ENCODE measurements around the gene GNPTG.
A peak's percentile ranks its signal among the peaks of the same experiment; 100 is the strongest.
"Not testable (repeated sequence)": the region's sequence is repeated elsewhere in the genome, so short reads cannot be mapped to it uniquely, and the experiment has no call there.

GNPTG gene

DNA sequence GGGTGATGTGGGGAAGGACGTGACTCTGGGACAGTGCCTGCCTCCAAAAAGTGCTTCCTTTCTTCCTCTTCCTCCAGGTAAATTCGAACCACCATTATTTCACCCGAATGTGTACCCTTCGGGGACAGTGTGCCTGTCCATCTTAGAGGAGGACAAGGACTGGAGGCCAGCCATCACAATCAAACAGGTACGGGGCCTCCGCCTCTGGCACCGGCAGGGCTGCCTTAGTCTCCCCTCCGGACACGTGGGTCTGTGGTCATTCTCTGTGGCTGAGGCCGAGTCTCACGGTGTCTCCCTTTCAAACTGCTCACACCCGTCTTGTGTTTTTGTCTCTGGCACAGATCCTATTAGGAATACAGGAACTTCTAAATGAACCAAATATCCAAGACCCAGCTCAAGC is 31.6 kb upstream of the GNPTG start:
- no peak for DNase-seq

DNA sequence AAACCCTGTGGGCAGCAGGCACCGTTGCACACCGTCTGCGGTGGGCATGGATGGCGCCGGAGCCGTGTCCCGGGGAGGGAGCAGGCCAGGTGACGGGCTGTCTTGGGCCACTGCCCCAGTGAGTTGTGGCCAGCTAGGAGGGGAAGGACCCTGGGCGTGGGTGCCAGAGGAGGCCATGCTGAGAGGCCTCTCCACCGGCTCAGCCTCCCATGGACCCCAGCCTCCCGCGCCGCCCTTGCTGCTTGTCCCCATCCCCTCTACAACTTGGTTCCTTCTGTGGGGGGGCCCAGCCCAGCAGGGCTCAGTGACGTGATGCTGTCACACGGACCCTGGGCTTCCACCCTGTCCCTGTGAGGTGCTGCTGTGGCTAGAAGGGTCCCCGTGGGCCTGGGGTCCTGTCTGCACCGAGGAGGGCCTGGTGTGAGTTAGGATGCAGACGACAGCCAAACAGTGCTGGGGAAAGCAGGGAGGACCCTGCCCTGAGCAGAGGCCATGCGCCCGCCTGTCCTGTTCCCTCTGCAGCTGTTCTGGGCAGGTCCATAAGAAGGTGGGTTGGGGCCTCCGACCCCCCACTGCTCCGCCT is 31.0 kb upstream of the GNPTG start:
- no peak for DNase-seq

DNA sequence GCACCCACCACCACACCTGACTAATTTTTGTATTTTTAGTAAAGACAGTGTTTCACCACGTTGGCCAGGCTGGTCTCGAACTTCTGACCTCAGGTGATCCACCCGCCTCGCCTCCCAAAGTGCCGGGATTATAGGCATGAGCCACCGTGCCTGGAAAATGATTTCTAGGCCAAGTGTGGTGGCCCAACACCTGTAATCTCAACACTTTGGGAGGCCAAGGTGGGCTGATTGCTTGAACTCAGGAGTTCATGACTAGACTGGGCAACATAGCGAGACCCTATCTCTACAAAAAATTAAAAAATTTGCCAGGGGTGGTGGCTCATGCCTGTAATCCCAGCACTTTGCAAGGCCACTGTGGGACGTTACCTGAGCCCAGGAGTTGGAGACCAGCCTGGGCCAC is 29.3 kb upstream of the GNPTG start:
- no peak for DNase-seq

DNA sequence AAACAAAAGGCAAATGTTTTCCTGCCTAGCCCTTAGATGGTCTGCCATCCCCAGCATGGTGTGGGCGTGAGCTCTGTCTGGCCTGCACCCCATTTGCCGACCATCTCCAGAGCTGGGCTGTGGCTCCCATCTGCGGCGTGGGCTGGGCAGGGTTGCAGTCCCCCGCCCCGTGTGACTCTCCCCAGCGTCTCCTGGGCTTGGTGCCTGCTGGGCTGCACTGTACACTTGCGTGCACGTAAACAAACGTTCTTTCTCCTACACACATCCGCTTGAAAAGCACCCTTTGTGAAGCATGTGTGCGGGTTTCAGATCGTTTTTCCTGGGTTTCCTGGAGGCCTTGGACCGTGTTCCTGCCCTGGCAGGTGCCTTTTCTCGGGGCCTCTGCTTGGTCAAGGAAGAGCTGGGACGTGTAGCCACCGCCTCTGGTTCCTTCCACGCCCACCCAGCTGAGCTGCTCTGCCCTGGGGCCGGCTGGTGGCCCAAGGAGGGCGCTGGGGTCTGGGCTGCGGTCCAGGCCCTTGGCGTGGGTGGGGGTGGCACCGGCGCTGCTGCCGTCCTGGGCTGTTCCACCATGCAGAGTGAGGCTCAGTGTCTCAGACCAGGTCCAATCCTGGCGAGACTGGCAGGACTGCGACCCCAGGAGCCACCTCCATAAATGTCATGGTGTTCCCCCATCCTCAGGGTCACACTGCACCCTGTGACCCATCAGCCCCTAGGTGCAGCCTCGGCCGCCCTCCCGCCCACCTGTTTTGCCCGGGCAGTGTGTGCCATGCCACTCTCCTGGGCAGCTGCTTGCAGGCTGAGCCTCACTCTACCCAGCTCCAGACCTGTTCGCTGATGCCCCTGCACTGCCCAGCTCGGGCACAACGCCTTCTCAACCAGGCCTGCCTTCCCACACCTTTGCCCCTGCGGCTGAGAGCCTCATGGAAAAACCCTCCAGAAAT is 28.2 kb upstream of the GNPTG start:
- no peak for DNase-seq

DNA sequence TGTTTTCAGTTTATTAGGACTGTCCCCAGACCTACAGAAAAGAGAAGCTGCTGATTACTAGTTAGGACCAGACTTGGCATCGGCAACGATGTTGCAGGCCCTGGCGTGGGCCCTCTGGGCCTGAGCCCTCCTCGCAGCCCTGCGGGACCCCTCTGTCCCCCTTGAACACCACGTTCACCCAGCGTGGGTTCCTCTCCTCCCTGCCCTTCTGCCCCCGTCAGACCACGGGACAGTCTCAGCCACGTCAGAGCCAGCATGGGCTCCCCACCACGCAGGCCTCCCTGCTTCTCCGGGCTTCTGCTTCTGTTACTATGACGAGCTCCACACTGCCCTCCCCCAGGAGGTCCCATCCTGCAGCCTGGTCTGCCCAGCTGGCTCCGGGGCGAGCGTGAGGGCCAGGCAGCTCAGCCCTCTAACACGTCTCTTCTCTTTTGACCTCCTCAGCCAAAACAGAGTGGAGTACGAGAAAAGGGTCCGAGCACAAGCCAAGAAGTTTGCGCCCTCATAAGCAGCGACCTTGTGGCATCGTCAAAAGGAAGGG is 27.4 kb upstream of the GNPTG start:
- no peak for DNase-seq

DNA sequence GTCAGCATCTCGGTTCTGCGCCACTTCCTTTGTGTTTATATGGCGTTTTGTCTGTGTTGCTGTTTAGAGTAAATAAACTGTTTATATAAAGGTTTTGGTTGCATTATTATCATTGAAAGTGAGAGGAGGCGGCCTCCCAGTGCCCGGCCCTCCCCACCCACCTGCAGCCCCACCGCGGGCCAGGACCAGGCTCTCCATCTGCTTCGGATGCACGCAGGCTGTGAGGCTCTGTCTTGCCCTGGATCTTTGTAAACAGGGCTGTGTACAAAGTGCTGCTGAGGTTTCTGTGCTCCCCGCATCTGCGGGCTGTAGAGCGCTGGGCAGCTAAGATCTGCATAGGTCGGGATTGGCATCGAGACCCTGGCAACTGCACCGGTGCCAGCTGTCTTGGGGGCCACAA is 26.5 kb upstream of the GNPTG start:
- DNase-seq, result no peak

DNA sequence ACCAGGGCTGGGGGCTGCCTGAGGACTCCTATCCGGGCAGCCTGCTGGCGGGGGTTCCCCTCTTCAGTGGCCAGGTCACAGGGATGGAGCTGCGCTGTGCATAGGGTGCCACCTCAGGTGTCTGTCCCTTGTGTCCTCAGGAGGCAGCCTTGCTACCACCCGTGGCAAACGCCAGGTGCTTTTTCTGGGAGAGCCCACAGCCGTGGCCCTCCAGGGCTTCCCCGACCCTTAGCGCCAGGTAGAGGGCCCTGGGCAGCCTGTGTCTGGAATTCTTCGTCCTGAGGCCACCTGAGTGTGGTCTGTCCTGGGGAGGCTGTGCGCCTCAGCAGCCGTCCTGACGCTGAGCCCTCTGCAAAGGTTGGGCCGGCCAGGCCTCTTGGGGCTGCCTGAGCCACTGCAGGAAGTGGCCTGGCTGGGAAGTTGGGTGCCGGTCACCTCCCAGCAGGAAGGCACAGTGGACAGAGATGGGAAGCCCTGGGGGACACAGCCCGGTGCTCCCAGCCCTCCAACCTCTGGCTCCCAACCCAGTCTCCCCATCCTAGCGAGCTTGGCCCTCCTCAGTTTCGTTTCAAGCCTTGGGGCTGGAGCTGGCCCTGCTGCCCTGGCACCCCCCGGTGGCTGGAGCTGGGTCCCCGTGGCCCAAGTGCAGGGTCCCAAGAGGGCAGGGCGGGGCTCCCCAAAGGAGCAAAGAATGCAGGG is 25.9 kb upstream of the GNPTG start:
- no peak for DNase-seq

DNA sequence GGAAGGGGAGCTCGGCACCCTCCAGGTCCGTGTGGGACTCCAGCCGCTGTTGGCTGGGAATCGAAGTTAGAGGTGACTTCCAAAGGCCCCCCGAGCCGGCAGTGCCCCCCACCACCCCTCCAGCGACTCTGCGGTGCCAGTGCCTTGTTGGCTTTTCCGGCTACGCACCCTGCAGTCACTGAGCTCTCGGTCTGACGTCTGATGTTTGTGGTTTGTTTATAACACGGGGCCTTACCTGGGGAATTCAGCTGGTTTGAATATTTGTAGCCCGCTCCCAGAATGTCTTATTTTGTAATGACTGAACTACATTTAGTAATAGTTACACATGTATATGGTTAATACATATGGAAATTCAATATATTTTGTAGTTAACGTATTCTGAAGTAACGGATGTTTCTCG is 25.3 kb upstream of the GNPTG start:
- no peak for DNase-seq

DNA sequence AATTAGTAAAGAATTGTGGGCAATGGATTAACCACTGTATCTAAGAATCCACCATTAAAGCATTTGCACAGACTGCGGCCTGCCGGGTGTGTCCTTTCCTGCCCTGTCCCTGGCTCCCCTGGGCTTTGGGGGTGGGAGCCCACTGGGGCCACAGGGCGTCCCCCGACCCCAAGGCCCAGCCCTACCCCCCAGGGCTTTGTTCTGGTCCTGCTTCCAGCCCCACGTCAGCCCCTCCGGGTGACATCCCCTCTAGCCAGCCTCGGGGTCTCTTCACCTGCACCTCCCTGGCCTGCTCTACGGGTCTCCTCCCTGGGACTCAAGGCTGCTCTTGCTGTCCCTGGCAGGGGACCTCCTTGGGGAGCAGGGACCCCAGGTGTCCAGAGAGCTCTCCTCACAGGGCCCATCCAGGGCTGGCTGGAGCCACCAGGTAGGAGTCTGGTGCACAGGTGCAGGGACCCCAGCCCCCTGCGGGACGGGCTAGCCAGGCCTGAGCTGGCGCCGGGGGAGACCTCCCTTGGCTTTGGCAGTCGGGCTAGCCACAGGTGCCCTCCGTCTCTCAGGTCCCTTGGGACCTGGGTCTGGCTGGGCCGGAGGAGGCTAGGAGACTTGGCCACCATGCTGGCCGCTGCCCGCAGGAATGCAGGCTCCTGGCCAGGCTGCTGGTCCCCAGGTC is 24.6 kb upstream of the GNPTG start:
- DNase-seq, result no peak

DNA sequence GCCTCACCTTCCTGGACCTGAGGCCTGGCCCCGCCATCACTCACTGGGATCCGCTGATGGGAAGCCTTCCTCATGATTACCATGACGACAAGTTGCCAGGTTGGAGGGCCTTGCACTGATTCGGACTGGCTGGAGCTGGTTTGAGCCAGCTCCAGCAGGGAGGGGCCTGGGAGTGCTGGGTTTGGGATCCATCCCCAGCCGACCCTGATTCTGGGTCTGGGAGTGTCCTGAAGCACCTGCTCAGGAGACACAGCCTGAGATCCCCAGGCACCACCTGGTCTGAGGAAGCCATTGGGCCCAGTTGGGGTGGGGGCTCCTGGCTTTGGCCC is 24.1 kb upstream of the GNPTG start:
- no peak for DNase-seq

DNA sequence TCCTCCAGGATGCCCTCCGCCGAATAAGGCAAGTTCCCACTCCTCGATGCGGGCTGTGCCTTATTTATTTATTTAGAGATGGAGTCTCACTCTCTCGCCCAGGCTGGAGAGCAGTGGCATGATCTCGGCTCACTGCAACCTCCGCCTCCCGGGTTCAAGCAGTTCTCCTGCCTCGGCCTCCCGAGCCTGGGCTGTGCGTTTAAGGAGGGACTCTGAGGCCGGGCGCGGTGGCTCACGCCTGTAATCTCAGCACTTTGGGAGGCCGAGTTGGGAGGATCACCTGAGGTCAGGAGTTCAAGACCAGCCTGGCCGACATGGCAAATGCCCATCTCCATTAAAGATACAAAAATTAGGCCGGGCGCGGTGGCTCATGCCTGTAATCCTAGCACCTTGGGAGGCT is 23.6 kb upstream of the GNPTG start:
- DNase-seq, result not testable (repeated sequence)

DNA sequence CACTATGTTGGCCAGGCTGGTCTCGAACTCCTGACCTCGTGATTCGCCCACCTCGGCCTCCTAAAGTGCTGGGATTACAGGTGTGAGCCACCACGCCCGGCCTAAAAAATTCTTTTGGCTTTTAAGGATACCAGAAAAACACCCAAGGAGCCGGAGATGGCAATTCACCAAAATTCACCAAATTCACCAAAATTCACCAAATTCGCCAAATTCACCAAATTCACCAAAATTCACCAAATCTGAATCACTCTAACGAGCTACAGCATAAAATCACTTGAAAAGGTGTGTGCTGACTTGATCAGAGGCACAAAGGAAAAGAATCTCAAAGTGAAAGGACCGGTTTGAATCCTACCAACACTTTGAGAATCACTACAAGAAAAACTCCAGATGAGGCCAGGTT is 22.8 kb upstream of the GNPTG start:
- not testable (repeated sequence) for DNase-seq

DNA sequence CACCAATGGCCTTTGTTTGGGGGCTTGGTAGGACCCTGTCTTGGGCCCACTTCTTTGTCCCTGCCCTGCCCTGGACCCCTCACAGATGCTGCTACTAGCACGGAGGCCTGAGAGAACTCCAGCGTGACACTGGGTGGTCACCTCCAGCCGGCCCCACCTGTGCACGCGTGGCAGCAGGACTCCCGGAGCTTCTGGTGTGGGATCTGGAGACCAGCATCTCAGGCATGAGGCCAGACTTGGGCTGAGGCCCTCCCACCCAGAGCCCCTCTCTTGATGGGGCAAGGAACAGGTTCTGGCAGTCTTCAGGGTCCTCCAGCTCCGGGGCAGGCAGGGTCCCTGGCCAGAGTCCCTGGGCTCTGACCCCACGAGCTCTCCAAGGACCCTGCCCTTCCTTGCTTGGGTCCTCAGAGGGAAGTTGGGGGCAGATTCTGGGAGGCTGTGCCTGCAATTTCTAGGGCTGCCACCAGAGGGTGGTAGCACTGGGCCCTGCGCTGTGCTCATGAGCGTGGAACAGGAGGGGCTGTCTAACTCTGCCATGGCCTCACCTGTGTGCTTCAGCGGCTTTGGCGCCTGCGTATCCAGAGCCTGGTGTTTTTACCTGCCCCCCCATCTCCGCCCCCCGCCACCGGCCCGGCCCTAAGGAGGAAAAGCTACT is 21.3 kb upstream of the GNPTG start:
- DNase-seq, result no peak

DNA sequence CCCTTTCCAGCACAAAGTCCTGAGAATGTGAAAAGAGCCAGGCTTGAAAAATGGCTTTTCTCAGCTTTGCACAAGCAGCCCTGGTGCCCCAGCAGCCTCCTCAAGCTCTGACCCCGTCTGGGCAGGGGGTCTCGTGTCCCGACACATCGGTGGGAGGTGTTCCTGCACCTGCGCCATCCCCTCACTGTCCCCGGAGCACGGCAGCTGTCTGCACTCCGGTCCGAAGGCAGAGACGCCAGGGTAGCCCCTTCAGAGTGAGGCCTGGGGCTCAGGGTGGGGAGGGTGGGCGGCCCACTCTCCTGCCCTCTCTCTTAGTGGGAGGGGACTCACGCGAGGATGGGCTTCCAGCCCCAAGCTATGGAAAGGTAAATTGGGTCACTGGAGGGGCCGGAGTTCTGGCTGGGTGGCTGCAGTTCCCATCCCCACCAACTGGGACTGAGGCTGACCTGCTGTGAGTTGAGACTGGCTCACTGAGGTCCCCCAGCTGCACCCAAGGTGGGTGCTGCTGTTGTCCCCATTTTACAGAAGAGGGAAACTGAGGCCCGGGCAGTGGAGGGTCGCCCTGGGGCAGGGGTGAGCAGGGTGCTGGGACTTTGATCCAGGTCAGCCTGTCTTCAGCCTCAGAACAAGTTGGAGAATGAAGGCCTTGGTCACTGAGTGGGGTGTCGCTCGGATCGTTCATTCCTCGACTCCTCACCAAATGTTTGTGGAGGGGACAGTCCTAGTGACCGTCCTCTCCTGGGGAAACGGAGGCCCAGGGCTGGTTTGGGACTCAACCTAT is 20.6 kb upstream of the GNPTG start:
- no peak for DNase-seq

DNA sequence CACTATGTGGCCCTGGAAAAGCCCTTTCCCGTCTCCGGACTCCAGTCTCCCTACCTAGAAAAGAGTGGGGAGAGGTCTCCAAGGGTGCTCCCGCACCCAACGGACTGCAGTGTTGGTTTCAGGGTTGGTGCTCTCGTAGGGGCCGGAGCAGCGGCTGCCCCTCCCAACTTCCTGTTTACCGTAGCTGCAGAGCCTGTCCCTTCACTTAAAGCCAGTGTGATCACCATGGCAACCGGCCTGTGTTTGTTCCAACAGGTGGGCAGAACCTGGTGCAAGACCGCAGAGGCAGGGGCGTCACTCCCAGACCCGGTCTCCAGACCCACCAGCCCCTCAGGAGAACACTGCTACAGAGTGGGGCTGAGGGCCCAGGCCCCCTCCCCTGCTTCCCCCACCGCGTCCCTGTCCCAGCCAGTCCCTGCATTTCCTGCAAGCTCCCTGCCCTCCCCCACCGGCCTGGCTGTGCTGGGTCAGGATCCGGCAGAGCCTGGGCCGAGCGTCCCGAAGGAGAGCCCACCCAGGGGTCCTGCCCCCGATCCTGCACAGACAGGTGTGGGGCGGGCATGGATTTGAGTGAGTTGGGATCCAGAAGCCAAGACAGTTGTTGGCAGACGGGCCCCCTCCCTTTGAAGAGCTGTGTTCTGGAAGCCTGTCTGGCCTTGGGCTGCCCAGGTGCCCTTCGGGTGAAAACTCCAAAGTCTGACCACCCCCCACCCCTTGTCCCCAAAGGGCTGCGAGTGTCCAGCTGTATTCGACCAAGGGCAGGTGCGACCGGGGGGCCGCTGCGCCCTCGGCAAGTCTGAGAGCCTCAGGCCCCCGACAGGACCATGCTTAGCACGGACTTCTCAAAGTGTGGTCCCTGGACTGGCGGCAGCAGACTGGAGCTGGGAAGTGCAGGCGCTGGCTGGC is 19.8 kb upstream of the GNPTG start:
- peak; percentile 39 for DNase-seq

DNA sequence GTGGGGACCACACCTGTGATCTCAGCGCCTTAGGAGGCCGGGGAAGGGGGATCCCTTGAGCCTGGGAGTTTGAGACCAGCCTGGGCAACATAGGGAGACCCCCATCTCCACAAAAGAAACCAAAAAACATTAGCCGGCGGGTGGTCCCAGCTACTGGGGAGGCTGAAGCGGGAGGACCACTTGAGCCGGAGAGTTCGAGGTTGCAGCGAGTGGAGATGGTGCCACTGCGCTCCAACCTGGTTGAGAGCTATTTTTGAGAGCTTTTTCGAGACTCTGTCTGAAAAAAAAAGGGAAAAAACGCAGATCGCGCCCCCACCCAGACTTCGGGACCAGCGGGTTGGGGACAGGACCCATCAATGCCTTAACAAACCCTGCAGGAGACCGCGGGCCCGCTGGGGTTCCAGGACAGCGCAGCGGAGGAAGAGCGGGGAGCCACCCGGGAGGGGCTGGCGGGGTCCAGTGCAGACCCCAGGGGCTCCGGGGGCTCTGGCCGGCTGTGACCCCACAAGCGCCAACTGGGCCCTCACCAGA is 19.0 kb upstream of the GNPTG start:
- DNase-seq, result no peak

DNA sequence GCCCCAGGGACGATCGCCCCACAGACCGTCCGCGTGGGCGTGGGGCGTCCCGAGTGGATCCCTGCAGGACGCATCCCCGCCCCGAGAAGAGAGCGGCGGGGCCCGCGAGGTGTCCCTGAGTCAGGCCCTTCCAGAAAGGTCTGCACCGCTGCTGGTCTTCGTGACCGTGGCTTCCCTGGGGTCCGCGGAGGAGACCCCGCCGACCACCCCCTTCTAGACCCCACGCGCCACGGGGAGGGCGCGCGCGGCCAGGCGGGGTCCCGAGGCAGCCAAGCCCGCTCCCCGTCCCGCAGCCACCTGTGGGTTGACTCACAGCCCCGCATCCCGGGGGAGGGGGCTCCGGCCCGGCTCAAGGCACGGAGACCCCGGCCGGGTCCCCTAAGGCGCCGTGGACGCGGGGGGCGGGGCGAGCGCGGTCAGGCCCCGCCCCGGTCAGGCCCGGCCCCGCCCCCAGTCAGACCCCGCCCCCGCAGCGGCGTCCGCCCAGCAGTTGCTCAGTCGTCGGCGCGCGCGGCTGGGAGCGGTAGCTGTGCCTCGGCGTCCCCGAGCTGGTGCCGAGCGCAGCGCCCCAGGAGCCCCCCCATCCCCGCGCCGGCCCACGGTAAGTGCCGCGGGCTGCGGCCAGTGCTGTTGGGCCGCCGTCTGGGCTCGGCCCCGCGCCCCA is 18.4 kb upstream of the GNPTG start, which contains the start of gene BAIAP3:
TSS of gene BAIAP3 (plus strand) at position 497 of the 664 bp plus-strand sequence. CDS start 4,905 bp downstream, outside the sequence.
- no peak for DNase-seq

DNA sequence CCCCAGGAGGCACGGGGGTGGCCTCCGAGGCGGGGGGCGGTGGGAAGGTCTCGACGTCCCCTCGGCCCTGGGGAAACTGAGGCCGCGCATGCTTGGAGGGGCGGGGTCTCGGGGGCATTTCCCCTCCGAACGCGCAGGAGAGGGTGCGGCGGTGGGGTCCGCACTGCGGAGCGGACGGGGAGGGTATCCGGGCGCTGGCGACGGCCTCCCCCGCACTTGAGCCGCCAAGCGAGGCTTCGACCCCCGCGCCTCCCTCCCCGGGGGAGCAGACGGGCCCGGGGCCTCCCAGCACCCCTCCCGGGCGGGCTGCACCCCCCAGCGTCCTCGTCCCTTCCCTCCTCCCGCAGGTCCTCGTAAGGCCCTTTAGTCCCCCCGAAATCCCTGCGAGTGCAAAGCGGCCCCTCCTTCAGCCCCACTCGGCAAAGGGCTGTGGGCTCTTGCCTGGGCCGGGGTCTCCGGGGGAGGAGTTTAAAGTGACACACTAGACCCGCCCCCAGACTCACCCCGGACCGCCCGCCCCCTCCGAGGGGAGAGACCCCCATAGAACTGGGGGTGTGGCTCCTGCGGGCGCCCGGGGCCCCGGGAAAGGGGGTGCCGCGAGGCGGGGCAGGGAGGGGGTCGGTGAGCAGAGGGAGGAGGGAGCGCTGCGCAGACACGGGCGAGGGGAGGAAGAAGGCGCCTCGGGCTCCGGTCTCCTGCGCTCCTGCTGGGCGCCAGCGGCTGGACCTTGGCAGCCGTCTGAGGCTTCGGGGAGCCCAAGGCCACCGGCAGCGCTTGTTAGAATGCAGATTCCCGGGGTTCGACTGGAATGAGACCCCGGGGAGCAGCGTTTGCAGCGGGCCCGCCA is 17.7 kb upstream of the GNPTG start:
- DNase-seq, result no peak

DNA sequence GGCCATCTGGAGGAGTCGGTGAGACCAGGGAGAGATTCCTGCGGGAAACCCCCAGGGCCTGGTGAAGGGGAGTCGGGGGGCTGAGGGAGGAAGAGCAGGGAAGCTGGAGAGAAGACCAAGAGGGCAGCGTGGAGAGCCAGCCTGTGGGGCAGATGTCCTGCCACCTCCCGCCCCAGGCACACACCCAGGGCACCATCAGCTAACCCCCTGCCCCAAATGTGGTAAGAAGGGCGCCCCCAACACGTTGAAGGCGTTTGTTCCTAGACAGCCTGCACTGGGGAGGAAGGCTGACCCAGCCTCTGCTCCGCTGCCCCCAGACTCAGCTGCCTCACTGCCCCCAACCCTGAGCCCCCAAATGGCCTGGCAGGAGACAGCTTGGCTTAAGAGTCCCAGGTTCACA is 17.0 kb upstream of the GNPTG start:
- DNase-seq, result no peak
